GM12878 (cell line): ENCODE data around the gene FETUB. TPM values are rescaled to one million over a fixed set of nuclear protein-coding genes. Genes with fewer than 3 reads are reported as not detected.

ENCODE experiments used
- ATAC-seq: fragments of 200-7000 bp; cut with Tn5 transposase; 3 replicates; pipeline ENCODE4 v1.9.1; 2020; ENCODE audit warnings: mild to moderate bottlenecking, moderate library complexity
- BruUV-seq: library from RNA; stranded (reverse); fragments of 400-500 nt; replicated peaks from 2 replicates; lab custom pipeline; 2021; lab: Mats Ljungman, UMichigan
- CTCF ChIA-PET: fragments of 300-600 bp; sonication (Branson Sonifier 250); formaldehyde crosslinking; extraction: SDS; loops from one replicate; lab custom pipeline; 2021; ENCODE audit warnings: inconsistent platforms; lab: Yijun Ruan, JAX
- POLR2A ChIA-PET: fragments of 350-600 bp; formaldehyde crosslinking; extraction: SDS; loops from one replicate; lab custom pipeline; 2021; ENCODE audit warnings: inconsistent platforms; lab: Charles Lee
- RAD21 ChIA-PET: fragments of 300-600 bp; sonication (Branson Sonifier 250); formaldehyde crosslinking; loops from one replicate; lab custom pipeline; 2023; ENCODE audit warnings: antibody characterized with exemption; ENCODE audit not compliant: unreplicated experiment; lab: Charles Lee
- SMC1A ChIA-PET: fragments of 300-600 bp; sonication (Branson Sonifier 250); formaldehyde crosslinking; loops from one replicate; lab custom pipeline; 2023; ENCODE audit not compliant: unreplicated experiment, uncharacterized antibody; lab: Charles Lee
- DNase-seq: peaks from one replicate; pipeline ENCODE4 v3.0.0-alpha.2; 2011; ENCODE audit warnings: low read depth, low spot score
- FAIRE-seq: peaks from 3 replicates; lab custom pipeline; 2011; peaks lifted over from hg19 to GRCh38; lab: Jason Lieb, UNC
- H2AFZ ChIP-seq: 2 replicates; pipeline ENCODE4 v1.6.0; 2011; ENCODE audit warnings: low read depth, low read length, control low read depth; ENCODE audit not compliant: control insufficient read depth
- H3K27ac ChIP-seq: 2 replicates; pipeline ENCODE4 v1.5.1; 2011; ENCODE audit warnings: control low read depth; ENCODE audit not compliant: control insufficient read depth, insufficient read depth
- H3K27me3 ChIP-seq, 2 experiments: replicated peaks in 1 of 2; 2 replicates each; pipeline versions ENCODE4 v1.6.0 to v1.6.1; 2011; ENCODE audit warnings: low read length in 1 of 2; ENCODE audit not compliant: control insufficient read depth in 2 of 2, insufficient read depth in 2 of 2
- H3K36me3 ChIP-seq, 2 experiments: 2 replicates each; pipeline ENCODE4 v1.5.1; 2011; ENCODE audit warnings: low read length in 1 of 2; ENCODE audit not compliant: control insufficient read depth in 2 of 2, insufficient read depth in 2 of 2
- H3K4me1 ChIP-seq: 2 replicates; pipeline ENCODE4 v1.6.1; 2011; ENCODE audit warnings: mild to moderate bottlenecking, low read length, moderate library complexity, mixed read lengths; ENCODE audit not compliant: control insufficient read depth, insufficient read depth
- H3K4me2 ChIP-seq: 2 replicates; pipeline ENCODE4 v1.6.0; 2011; ENCODE audit warnings: control low read depth; ENCODE audit not compliant: control insufficient read depth, insufficient read depth
- H3K4me3 ChIP-seq: fragments of 200-600 bp; sonication (generic); 2 replicates; pipeline ENCODE4 v1.5.1; 2016
- H3K79me2 ChIP-seq: 2 replicates; pipeline ENCODE4 v1.6.0; 2011; ENCODE audit warnings: low read length; ENCODE audit not compliant: control insufficient read depth, insufficient read depth
- H3K9ac ChIP-seq: 2 replicates; pipeline ENCODE4 v1.8.0; 2011; ENCODE audit warnings: low read length, control low read depth, mixed read lengths; ENCODE audit not compliant: control insufficient read depth, insufficient read depth
- H3K9me3 ChIP-seq: replicated peaks from 3 replicates; pipeline ENCODE4 v1.5.1; 2011; ENCODE audit warnings: mild to moderate bottlenecking, low read length; ENCODE audit not compliant: control insufficient read depth, insufficient read depth
- H4K20me1 ChIP-seq: 2 replicates; pipeline ENCODE4 v1.6.0; 2011; ENCODE audit not compliant: control insufficient read depth, insufficient read depth
- CBFB ChIP-seq: IDR thresholded peaks from 2 replicates; pipeline ENCODE4 v1.6.1; 2016; ENCODE audit warnings: antibody characterized with exemption, low read depth
- CREM ChIP-seq: IDR thresholded peaks from 2 replicates; pipeline ENCODE4 v1.6.1; 2014; ENCODE audit warnings: antibody characterized with exemption, low read depth
- DPF2 ChIP-seq: fragments of 450-650 bp; IDR thresholded peaks from 2 replicates; pipeline ENCODE4 v1.6.1; 2017; ENCODE audit warnings: mild to moderate bottlenecking
- EGR1 ChIP-seq, 2 experiments: IDR thresholded peaks; 1 replicate in 1 of 2; 2 replicates in 1 of 2; pipeline ENCODE4 v1.6.1; 2011 to 2012; ENCODE audit warnings: low read depth in 2 of 2, low read length in 2 of 2, borderline replicate concordance in 1 of 2, mild to moderate bottlenecking in 1 of 2, moderate library complexity in 1 of 2
- HDAC6 ChIP-seq: fragments of 200-600 bp; sonication (generic); IDR thresholded peaks from one replicate; pipeline ENCODE4 v1.8.0; 2017; ENCODE audit warnings: antibody characterized with exemption; ENCODE audit not compliant: unreplicated experiment
- MYB ChIP-seq: fragments of 150-350 bp; IDR thresholded peaks from 2 replicates; pipeline ENCODE4 v1.6.1; 2014; ENCODE audit warnings: mild to moderate bottlenecking, low read depth, low read length, borderline replicate concordance
- NR2C2 ChIP-seq: IDR thresholded peaks from 2 replicates; pipeline ENCODE4 v1.6.1; 2011; ENCODE audit warnings: borderline replicate concordance, low read depth; ENCODE audit not compliant: control insufficient read depth, insufficient read length
- PAX5 ChIP-seq: IDR thresholded peaks from 2 replicates; pipeline ENCODE4 v1.6.1; 2011; ENCODE audit warnings: low read depth, low read length, borderline replicate concordance
- RAD21 ChIP-seq: IDR thresholded peaks from 2 replicates; pipeline ENCODE4 v1.6.1; 2011; ENCODE audit warnings: mild to moderate bottlenecking, low read depth, low read length, moderate library complexity; ENCODE audit not compliant: insufficient read depth
- RAD51 ChIP-seq: fragments of 450-650 bp; IDR thresholded peaks from 2 replicates; pipeline ENCODE4 v1.6.1; 2016; ENCODE audit warnings: moderate library complexity, mild to moderate bottlenecking, inconsistent platforms
- RCOR1 ChIP-seq: conservative IDR thresholded peaks from 2 replicates; pipeline ENCODE4 v1.6.1; 2012; ENCODE audit warnings: low read depth, low read length, improper control_type of control experiment
- SMARCA5 ChIP-seq: fragments of 450-650 bp; IDR thresholded peaks from 2 replicates; pipeline ENCODE4 v1.6.1; 2017; ENCODE audit warnings: mild to moderate bottlenecking
- SUPT20H ChIP-seq: IDR thresholded peaks from 2 replicates; pipeline ENCODE4 v1.6.1; 2011; ENCODE audit warnings: low read depth, mild to moderate bottlenecking, low read length, moderate library complexity, borderline replicate concordance; ENCODE audit not compliant: control insufficient read depth
- ZNF217 ChIP-seq: fragments of 450-650 bp; IDR thresholded peaks from 2 replicates; pipeline ENCODE4 v1.6.1; 2017; ENCODE audit warnings: antibody characterized with exemption, mild to moderate bottlenecking
- ZZZ3 ChIP-seq: IDR thresholded peaks from 2 replicates; pipeline ENCODE4 v1.6.1; 2011; ENCODE audit warnings: low read depth; ENCODE audit not compliant: control insufficient read depth, insufficient read length
- WGBS: methylation state at CpG from one replicate; pipeline ENCODE4 v1.1.6; 2016; ENCODE audit warnings: low lambda C conversion rate; ENCODE audit not compliant: insufficient replicate concordance, insufficient coverage; ENCODE audit errors: missing lambda C conversion rate; 5-methylcytosine and 5-hydroxymethylcytosine counted together
- in situ Hi-C: fragments of 300-500 bp; cut with MboI; formaldehyde crosslinking; loops from 9 replicates; pipeline ENCODE4 v1.14.3; 2018; ENCODE audit warnings: mixed read lengths
- intact Hi-C: fragments of 100-400 bp; cut with micrococcal nuclease; formaldehyde crosslinking; loops from one replicate; pipeline ENCODE4 v1.14.2; 2022; ENCODE audit not compliant: unreplicated experiment
- polyA plus RNA-seq, 11 experiments: library from polyadenylated mRNA; depleted of rRNA in 4 of 11; unstranded in 6 of 11; stranded (reverse) in 5 of 11; fragments of >200 nt; fragmentation: Nextera tagmentation in 4 of 11; fragmentation: Illumina TruSeq in 1 of 11; extraction: Ambion mirVana in 4 of 11; extraction: Trizol in 1 of 11; gene quantifications; 1 replicate in 1 of 11; 2 replicates in 10 of 11; pipeline versions ENCODE4 v1.2.1 to v1.2.3, GENCODE V29; 2011 to 2016; ENCODE audit warnings: inconsistent platforms in 2 of 11, missing spikeins in 2 of 11, low read depth in 1 of 11
- total RNA-seq, 4 experiments: library from RNA; depleted of rRNA in 3 of 4; stranded (reverse); fragments of >200 nt in 3 of 4; fragmentation: Illumina TruSeq in 1 of 4; extraction: Trizol in 1 of 4; gene quantifications; 2 replicates each; pipeline versions ENCODE4 v1.2.1 to v1.2.3, GENCODE V29; 2013 to 2021
- TF ChIP-seq, protein P1 (sequence below): IDR thresholded peaks from 2 replicates; pipeline ENCODE4 v1.6.1; 2012; ENCODE audit warnings: improper control_type of control experiment, low read depth, low read length; ENCODE audit not compliant: insufficient replicate concordance
- TF ChIP-seq, protein P2 (sequence below): IDR thresholded peaks from 2 replicates; pipeline ENCODE4 v1.6.1; 2012; ENCODE audit warnings: low read depth, low read length, improper control_type of control experiment

The FETUB gene
- total and polyA plus RNA-seq, 10 of the 15 experiments (the other 5 are each of a cell fraction or from before 2014, with no cell fraction given), result not detected

DNA sequence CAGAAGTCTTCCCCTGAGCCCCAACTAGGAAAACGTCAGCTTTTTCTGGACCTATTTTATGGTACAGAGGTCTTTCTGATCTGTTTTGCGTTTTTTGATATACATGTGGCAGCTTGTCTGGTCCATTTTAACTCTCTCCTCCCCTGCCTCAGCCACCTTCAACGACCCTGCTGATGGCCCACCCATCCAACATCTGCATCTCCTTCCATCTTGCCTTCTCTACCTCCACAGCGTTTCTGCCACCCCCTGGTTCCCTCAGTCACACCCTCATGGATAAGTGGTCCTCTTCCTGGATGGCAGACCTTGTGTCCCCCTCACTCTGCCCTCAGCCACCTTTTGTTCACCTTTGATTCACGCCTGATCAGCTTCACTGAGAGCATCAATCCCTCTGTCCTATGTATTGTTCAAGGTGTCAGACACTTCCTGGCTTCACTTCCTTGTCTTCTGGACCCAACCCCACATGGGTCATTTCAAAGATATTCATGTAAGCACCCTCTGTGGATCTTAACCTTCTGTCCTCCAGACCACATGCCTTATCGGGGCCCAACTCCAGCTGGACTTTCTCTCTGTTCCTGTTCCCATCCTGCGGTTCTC lies 13.8 kb upstream of the FETUB start:
- Histone ChIP-seq H3K4me2 (no peak overlapping the region), H3K4me1 (no peaks in the 10 kb centered on the region), H3K27me3 (no peaks in the 10 kb centered on the region; a peak in 2 of 4 replicates), H3K9me3 (no peaks in the 10 kb centered on the region), H3K4me3 (no peak overlapping the region), H3K9ac (no peak overlapping the region), H2AFZ (no peak overlapping the region), H3K79me2 (no peaks in the 10 kb centered on the region), H3K36me3 (no peaks in the 10 kb centered on the region), H3K27ac (no peak overlapping the region), H4K20me1 (no peaks in the 10 kb centered on the region)
- DNase-seq (no peak), FAIRE-seq (no peak), ATAC-seq (no peak)
- intact Hi-C loops, result no loop called here
- in situ Hi-C loops, result no loop called here
- ChIA-PET POLR2A (no interaction called here), RAD21 (interaction anchor here (1.8 kb wide), 1 partner anchor 9 kb away, joined by 4 read pairs; no protein-coding TSS in a partner anchor), SMC1A (interaction anchor here (0.7 to 1.0 kb wide), 3 partner anchors 10 to 538 kb away, joined by 3 read pairs; no protein-coding TSS in a partner anchor)
- TF ChIP-seq RAD51 (no peak), PAX5 (no peak), MYB (no peak), SUPT20H (no peak), RCOR1 (no peak), DPF2 (no peak), EGR1 (IDR thresholded peaks at IDR 0.05; ENCODE audit: borderline replicate concordance in 1 of 2, low read depth in 2 of 2, low read length in 2 of 2) (no peak), CBFB (no peak), RAD21 (no peak), ZZZ3 (no peak), SMARCA5 (no peak), ZNF217 (no peak), NR2C2 (no peak), HDAC6 (no peak), CREM (no peak)
- TF ChIP-seq, protein P1, sequence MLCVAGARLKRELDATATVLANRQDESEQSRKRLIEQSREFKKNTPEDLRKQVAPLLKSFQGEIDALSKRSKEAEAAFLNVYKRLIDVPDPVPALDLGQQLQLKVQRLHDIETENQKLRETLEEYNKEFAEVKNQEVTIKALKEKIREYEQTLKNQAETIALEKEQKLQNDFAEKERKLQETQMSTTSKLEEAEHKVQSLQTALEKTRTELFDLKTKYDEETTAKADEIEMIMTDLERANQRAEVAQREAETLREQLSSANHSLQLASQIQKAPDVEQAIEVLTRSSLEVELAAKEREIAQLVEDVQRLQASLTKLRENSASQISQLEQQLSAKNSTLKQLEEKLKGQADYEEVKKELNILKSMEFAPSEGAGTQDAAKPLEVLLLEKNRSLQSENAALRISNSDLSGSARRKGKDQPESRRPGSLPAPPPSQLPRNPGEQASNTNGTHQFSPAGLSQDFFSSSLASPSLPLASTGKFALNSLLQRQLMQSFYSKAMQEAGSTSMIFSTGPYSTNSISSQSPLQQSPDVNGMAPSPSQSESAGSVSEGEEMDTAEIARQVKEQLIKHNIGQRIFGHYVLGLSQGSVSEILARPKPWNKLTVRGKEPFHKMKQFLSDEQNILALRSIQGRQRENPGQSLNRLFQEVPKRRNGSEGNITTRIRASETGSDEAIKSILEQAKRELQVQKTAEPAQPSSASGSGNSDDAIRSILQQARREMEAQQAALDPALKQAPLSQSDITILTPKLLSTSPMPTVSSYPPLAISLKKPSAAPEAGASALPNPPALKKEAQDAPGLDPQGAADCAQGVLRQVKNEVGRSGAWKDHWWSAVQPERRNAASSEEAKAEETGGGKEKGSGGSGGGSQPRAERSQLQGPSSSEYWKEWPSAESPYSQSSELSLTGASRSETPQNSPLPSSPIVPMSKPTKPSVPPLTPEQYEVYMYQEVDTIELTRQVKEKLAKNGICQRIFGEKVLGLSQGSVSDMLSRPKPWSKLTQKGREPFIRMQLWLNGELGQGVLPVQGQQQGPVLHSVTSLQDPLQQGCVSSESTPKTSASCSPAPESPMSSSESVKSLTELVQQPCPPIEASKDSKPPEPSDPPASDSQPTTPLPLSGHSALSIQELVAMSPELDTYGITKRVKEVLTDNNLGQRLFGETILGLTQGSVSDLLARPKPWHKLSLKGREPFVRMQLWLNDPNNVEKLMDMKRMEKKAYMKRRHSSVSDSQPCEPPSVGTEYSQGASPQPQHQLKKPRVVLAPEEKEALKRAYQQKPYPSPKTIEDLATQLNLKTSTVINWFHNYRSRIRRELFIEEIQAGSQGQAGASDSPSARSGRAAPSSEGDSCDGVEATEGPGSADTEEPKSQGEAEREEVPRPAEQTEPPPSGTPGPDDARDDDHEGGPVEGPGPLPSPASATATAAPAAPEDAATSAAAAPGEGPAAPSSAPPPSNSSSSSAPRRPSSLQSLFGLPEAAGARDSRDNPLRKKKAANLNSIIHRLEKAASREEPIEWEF, result no peak
- TF ChIP-seq, protein P2, sequence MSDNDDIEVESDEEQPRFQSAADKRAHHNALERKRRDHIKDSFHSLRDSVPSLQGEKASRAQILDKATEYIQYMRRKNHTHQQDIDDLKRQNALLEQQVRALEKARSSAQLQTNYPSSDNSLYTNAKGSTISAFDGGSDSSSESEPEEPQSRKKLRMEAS, result no peak
- TF ChIP-seq, all 136 proteins: peak for 0
- CTCF ChIA-PET, result interaction anchor here (0.6 to 3.8 kb wide), 3 partner anchors 10 to 739 kb away, joined by 3 to 35 read pairs (median 3); no protein-coding TSS in a partner anchor
- 29% methylated on average over 7 of the region's 7 CpGs for WGBS
- no TSS peak for BruUV-seq
